ENCODE data around the gene FBXL14. TPM values are rescaled to one million over a fixed set of nuclear protein-coding genes. Genes with fewer than 3 reads are reported as not detected.

Gene FBXL14
- total and polyA plus RNA-seq, 7 donors = 7.5 to 26.4 (median 12.2) TPM

GRCh38 chr12:1539135-1539534 is 55.2 kb downstream of the FBXL14 start:
- H3K4me1 ChIP-seq = no peaks in the 10 kb centered on the region
- WGBS, 2 donors = 87 to 88% methylated on average over 11 of the region's 11 CpGs
- H3K9me3 ChIP-seq = no peaks in the 10 kb centered on the region
- TF ChIP-seq POLR2A (IDR thresholded peaks at IDR 0.05) (no peak), EP300 (IDR thresholded peaks at IDR 0.05) (no peak), POLR2AphosphoS5 (IDR thresholded peaks at IDR 0.05) (no peak), CTCF (IDR thresholded peaks at IDR 0.05) (no peak)
- no peak for DNase-seq
- H3K36me3 ChIP-seq = no peaks in the 10 kb centered on the region
- H3K27ac ChIP-seq = no peak overlapping the region
- H3K4me3 ChIP-seq = no peak overlapping the region
- intact Hi-C loops (cut with DNase I) = no loop called here
- H3K27me3 ChIP-seq = no peaks in the 10 kb centered on the region

GRCh38 chr12:1536817-1537216 is 57.6 kb downstream of the FBXL14 start:
- Histone ChIP-seq H3K36me3 (no peaks in the 10 kb centered on the region), H3K4me1 (peaks cover 0 to 14% (median 0%) of the 10 kb centered on the region in 4 donors), H3K27me3 (peaks cover 0 to 5% (median 2%) of the 10 kb centered on the region in 3 donors), H3K9me3 (no peaks in the 10 kb centered on the region), H3K27ac (no peak overlapping the region), H3K4me3 (no peak overlapping the region)
- 76 to 86% methylated on average over 4 of the region's 4 CpGs for WGBS, 2 donors
- DNase-seq = no peak
- no peak for TF ChIP-seq POLR2AphosphoS5 (IDR thresholded peaks at IDR 0.05)
- no peak for TF ChIP-seq POLR2A (IDR thresholded peaks at IDR 0.05)
- TF ChIP-seq EP300 (IDR thresholded peaks at IDR 0.05) = no peak
- no peak for TF ChIP-seq CTCF (IDR thresholded peaks at IDR 0.05)
- intact Hi-C loops (cut with DNase I) = no loop called here

- Histone ChIP-seq H3K4me3 (no peak overlapping the region), H3K27ac (no peak overlapping the region), H3K4me1 (peaks cover 0 to 25% (median 12%) of the 10 kb centered on the region in 4 donors), H3K27me3 (peaks cover 0 to 19% (median 16%) of the 10 kb centered on the region in 3 donors), H3K36me3 (no peaks in the 10 kb centered on the region), H3K9me3 (no peaks in the 10 kb centered on the region)
- WGBS, 2 donors = 56 to 71% methylated on average over 3 of the region's 3 CpGs
- intact Hi-C loops (cut with DNase I) = no loop called here
- no peak for DNase-seq
- no peak for TF ChIP-seq POLR2A (IDR thresholded peaks at IDR 0.05)
- no peak for TF ChIP-seq EP300 (IDR thresholded peaks at IDR 0.05)
- TF ChIP-seq POLR2AphosphoS5 (IDR thresholded peaks at IDR 0.05) = no peak
Measured at GRCh38 chr12:1534748-1535147, 59.6 kb downstream of the FBXL14 start.

GRCh38 chr12:1533602-1534304 is 60.6 kb downstream of the FBXL14 start:
- TF ChIP-seq EP300 (IDR thresholded peaks at IDR 0.05) (no peak), CTCF (IDR thresholded peaks at IDR 0.05) (no peak), POLR2AphosphoS5 (IDR thresholded peaks at IDR 0.05) (no peak)
- Histone ChIP-seq H3K9me3 (no peaks in the 10 kb centered on the region), H3K4me3 (no peak overlapping the region), H3K27me3 (peaks cover 0 to 29% (median 19%) of the 10 kb centered on the region in 3 donors), H3K36me3 (no peaks in the 10 kb centered on the region), H3K4me1 (peaks cover 0 to 32% (median 16%) of the 10 kb centered on the region in 4 donors), H3K27ac (no peak overlapping the region)
- no peak for DNase-seq
- intact Hi-C loops (cut with DNase I) = no loop called here
- WGBS, 2 donors = 33 to 40% methylated on average over 16 of the region's 16 CpGs

GRCh38 chr12:1533205-1533601 is 61.2 kb downstream of the FBXL14 start:
- H3K9me3 ChIP-seq = no peaks in the 10 kb centered on the region
- no peak overlapping the region for H3K27ac ChIP-seq
- peaks cover 0 to 32% (median 16%) of the 10 kb centered on the region in 4 donors for H3K4me1 ChIP-seq
- 42% methylated on average over 9 of the region's 9 CpGs for WGBS, 2 donors
- TF ChIP-seq POLR2AphosphoS5 (IDR thresholded peaks at IDR 0.05) (no peak), EP300 (IDR thresholded peaks at IDR 0.05) (no peak), CTCF (IDR thresholded peaks at IDR 0.05) (no peak), POLR2A (IDR thresholded peaks at IDR 0.05) (no peak)
- H3K4me3 ChIP-seq = no peak overlapping the region
- intact Hi-C loops (cut with DNase I) = no loop called here
- no peaks in the 10 kb centered on the region for H3K36me3 ChIP-seq
- no peak for DNase-seq
- peaks cover 0 to 29% (median 19%) of the 10 kb centered on the region in 3 donors for H3K27me3 ChIP-seq
